ENCODE results near the gene FAM25C.
"Not testable (repeated sequence)": the region's sequence is repeated elsewhere in the genome, so short reads cannot be mapped to it uniquely, and the experiment has no call there.

FAM25C gene

DNA sequence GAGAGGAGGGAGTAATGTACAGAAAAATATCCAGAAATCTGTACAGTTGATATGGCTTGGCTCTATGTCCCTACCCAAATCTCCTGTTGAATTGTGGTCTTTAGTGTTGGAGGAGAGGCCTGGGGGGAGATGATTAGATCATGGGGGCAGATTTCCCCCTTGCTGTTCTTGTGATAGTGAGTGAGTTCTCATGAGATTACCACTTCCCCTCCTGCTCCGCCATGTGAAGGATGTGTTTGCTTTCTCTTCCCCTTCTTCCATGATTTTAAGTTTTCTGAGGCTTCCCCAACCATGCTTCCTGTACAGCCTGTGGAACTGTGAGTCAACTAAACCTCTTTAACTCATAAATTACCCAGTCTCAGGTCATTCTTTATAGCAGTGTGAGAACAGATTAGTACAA lies 52.2 kb downstream of the FAM25C start:
- not testable (repeated sequence) for DNase-seq
